GM12891 (cell line): Measurements from ENCODE around the gene ABHD2.

Experiments
- POLR2A ChIP-seq: IDR thresholded peaks from 2 replicates; pipeline ENCODE4 v1.6.1; 2011; ENCODE audit warnings: low read depth, low read length, control low read depth
- POLR2AphosphoS5 ChIP-seq: IDR thresholded peaks from 2 replicates; pipeline ENCODE4 v1.6.1; 2011; ENCODE audit warnings: low read depth, low read length, control low read depth
- POU2F2 ChIP-seq: IDR thresholded peaks from 2 replicates; pipeline ENCODE4 v1.6.1; 2011; ENCODE audit warnings: low read depth, mild to moderate bottlenecking, control low read depth, low read length, moderate library complexity
- SPI1 ChIP-seq: IDR thresholded peaks from 2 replicates; pipeline ENCODE4 v1.6.1; 2011; ENCODE audit warnings: low read depth, low read length, control low read depth
- TAF1 ChIP-seq: IDR thresholded peaks from 2 replicates; pipeline ENCODE4 v1.6.1; 2011; ENCODE audit warnings: low read depth, low read length, control low read depth

GRCh38 chr15:89227425-89227824 is 139.2 kb downstream of the ABHD2 start:
- TF ChIP-seq POLR2A (no peak), POLR2AphosphoS5 (no peak), SPI1 (no peak), POU2F2 (no peak), TAF1 (no peak)
